Measurements from ENCODE around the gene DBH. TPM values are rescaled to one million over a fixed set of nuclear protein-coding genes. Genes with fewer than 3 reads are reported as not detected.

Gene DBH
- total RNA-seq, 2 experiments from 2014 or later, result not detected

DNA sequence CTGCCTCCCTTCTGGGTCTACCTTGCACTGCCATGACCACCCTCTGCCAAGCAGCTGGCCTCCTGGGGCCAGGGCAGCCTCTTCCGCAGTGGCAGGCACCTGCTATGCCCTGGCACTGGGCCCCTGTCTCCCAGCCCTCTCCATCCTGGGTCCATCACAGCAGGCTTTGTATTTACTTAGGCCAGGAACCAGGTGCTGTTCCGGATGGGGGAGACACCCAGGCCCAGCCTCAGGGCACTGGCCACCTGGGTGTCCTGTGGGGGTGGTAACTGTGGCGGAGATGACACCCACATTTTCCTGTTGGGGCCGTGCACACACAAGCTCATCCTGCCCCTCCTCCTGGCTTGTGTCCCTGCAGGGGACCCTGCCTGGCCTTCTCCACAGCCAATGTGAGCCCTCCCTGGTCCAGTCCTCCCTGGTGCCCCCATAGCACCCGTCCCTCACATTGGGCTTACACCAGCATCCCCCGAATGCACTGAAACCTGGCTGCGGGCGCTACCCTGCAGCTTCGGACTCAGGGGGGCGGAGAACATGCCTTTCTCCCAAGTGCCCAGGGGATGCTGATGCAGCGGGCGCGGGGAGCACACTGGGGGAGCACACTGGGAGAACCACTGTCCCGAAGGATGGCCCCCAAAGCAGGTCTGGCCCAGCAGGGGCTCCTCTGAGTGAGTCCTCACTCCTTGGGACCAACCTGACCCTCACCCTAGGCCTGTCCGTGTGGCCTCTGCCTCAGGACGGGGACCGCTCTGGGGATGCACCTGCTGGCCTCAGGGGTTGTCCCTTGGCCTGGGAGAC is 44.9 kb upstream of the DBH start:
- CTCF ChIA-PET (ENCODE audit: unreplicated experiment), result no interaction called here
- intact Hi-C loops (cut with micrococcal nuclease; ENCODE audit: unreplicated experiment), result no loop called here

DNA sequence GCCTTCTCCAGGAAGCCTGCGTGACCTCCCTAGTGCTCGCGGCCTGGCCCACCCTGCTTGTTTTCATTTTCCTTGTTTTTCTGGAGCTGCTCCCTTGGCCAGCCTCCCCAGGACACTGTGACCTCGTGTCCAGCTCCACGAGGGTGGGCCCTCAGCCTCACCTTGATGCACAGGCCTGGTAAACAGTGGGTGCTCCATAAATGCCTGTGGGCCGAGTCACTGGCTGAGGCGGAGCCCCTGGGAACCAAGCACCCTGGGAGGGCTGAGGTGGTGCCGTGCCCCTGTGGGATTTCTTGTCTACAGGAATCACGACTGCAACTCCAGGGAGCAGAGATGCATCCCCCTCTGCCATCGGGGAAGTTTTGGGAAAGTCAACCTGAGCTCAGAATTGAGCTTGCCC is 44.2 kb upstream of the DBH start:
- intact Hi-C loops (cut with micrococcal nuclease; ENCODE audit: unreplicated experiment), result no loop called here
- CTCF ChIA-PET (ENCODE audit: unreplicated experiment), result no interaction called here
- H3K27ac ChIP-seq (ENCODE audit: low read depth, low read length, poor library complexity, severe bottlenecking), result no peak overlapping the region
- H3K4me1 ChIP-seq (ENCODE audit: insufficient read depth, low read length, poor library complexity, severe bottlenecking), result peaks cover 3% of the 10 kb centered on the region
- no peak for TF ChIP-seq EZH2phosphoT487 (IDR thresholded peaks at IDR 0.05; ENCODE audit: borderline replicate concordance, low read depth, low read length)
- TF ChIP-seq, protein P1, sequence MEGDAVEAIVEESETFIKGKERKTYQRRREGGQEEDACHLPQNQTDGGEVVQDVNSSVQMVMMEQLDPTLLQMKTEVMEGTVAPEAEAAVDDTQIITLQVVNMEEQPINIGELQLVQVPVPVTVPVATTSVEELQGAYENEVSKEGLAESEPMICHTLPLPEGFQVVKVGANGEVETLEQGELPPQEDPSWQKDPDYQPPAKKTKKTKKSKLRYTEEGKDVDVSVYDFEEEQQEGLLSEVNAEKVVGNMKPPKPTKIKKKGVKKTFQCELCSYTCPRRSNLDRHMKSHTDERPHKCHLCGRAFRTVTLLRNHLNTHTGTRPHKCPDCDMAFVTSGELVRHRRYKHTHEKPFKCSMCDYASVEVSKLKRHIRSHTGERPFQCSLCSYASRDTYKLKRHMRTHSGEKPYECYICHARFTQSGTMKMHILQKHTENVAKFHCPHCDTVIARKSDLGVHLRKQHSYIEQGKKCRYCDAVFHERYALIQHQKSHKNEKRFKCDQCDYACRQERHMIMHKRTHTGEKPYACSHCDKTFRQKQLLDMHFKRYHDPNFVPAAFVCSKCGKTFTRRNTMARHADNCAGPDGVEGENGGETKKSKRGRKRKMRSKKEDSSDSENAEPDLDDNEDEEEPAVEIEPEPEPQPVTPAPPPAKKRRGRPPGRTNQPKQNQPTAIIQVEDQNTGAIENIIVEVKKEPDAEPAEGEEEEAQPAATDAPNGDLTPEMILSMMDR (conservative IDR thresholded peaks at IDR 0.05; ENCODE audit: low read length), result no peak
- no TSS peak for BruUV-seq (replicated peaks)
- DNase-seq (ENCODE audit: low spot score), result no peak
- no peak overlapping the region for H3K4me2 ChIP-seq (ENCODE audit: low read length)
- no peaks in the 10 kb centered on the region for H3K36me3 ChIP-seq (ENCODE audit: insufficient read depth, low read length)
- peaks cover 11% of the 10 kb centered on the region for H3K9me3 ChIP-seq (ENCODE audit: low read length)
- no peaks in the 10 kb centered on the region for H4K20me1 ChIP-seq (ENCODE audit: insufficient read depth, low read length)
- no peak overlapping the region for H2AFZ ChIP-seq (ENCODE audit: low read length)
- no peaks in the 10 kb centered on the region for H3K9me2 ChIP-seq (ENCODE audit: insufficient read depth, low read length)
- H3K79me2 ChIP-seq (ENCODE audit: insufficient read depth, low read depth, low read length), result no peaks in the 10 kb centered on the region
- H3K4me3 ChIP-seq (ENCODE audit: low read depth, low read length, poor library complexity, severe bottlenecking), result no peak overlapping the region
- POLR2A ChIA-PET, result no interaction called here

More for the DNA sequence above, 44.9 kb upstream of the DBH start:
- Histone ChIP-seq H3K9me2 (ENCODE audit: insufficient read depth, low read length) (no peaks in the 10 kb centered on the region), H3K36me3 (ENCODE audit: insufficient read depth, low read length) (no peaks in the 10 kb centered on the region), H2AFZ (ENCODE audit: low read length) (no peak overlapping the region), H3K9me3 (ENCODE audit: low read length) (peaks cover 5% of the 10 kb centered on the region; the same call in 1 of the 2 replicates), H3K4me3 (ENCODE audit: low read depth, low read length, poor library complexity, severe bottlenecking) (no peak overlapping the region), H3K79me2 (ENCODE audit: insufficient read depth, low read depth, low read length) (no peaks in the 10 kb centered on the region), H4K20me1 (ENCODE audit: insufficient read depth, low read length) (no peaks in the 10 kb centered on the region), H3K4me1 (ENCODE audit: insufficient read depth, low read length, poor library complexity, severe bottlenecking) (peaks cover 10% of the 10 kb centered on the region), H3K4me2 (ENCODE audit: low read length) (no peak overlapping the region), H3K27ac (ENCODE audit: low read depth, low read length, poor library complexity, severe bottlenecking) (no peak overlapping the region)
- TF ChIP-seq EZH2phosphoT487 (IDR thresholded peaks at IDR 0.05; ENCODE audit: borderline replicate concordance, low read depth, low read length), result no peak
- TF ChIP-seq, protein P1 (conservative IDR thresholded peaks at IDR 0.05; ENCODE audit: low read length), result no peak
- BruUV-seq (replicated peaks), result no TSS peak
- no peak for DNase-seq (ENCODE audit: low spot score)
- POLR2A ChIA-PET, result no interaction called here

DNA sequence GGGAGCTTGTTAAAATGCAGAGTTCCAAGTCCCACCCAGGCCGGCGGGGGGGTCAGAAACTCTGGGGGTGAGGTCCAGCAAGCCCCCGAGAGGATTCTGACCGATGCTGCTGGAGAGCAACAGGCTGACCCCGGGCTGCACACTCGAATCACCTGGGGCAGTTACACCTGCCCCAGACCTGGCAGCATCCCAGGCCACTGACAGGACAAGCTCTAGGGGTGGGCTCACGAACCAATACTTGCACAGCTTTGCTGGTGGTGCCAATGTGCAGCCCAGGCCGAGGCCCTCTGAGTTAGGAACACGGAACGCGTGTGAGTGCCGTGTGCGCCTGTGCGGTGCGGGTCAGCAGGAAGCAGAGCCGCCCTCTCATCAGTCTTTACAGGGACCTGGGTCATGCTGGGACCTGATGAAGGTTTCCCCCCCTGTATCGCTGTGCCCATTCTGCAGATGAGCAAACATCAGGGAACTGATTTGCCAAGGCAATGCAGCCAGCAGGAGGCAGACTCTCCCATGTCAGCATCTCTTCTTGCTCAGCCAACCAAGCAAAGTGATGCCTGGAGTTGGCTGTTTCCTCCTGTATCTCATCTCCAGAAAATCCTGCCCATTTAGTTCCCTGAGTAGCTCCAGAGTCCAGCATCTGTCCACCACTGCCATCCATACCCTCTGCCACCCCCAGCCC is 43.3 kb upstream of the DBH start:
- peak; percentile 39 for DNase-seq (ENCODE audit: low spot score)
- Histone ChIP-seq H3K27ac (ENCODE audit: low read depth, low read length, poor library complexity, severe bottlenecking) (no peak overlapping the region), H3K4me1 (ENCODE audit: insufficient read depth, low read length, poor library complexity, severe bottlenecking) (no peaks in the 10 kb centered on the region), H3K9me3 (ENCODE audit: low read length) (peaks cover 19% of the 10 kb centered on the region), H3K36me3 (ENCODE audit: insufficient read depth, low read length) (no peaks in the 10 kb centered on the region), H3K4me2 (ENCODE audit: low read length) (no peak overlapping the region), H2AFZ (ENCODE audit: low read length) (no peak overlapping the region), H3K4me3 (ENCODE audit: low read depth, low read length, poor library complexity, severe bottlenecking) (no peak overlapping the region), H3K9me2 (ENCODE audit: insufficient read depth, low read length) (no peaks in the 10 kb centered on the region), H4K20me1 (ENCODE audit: insufficient read depth, low read length) (no peaks in the 10 kb centered on the region), H3K79me2 (ENCODE audit: insufficient read depth, low read depth, low read length) (no peaks in the 10 kb centered on the region)
- ChIA-PET POLR2A (no interaction called here), CTCF (ENCODE audit: unreplicated experiment) (no interaction called here)
- intact Hi-C loops (cut with micrococcal nuclease; ENCODE audit: unreplicated experiment), result no loop called here
- no TSS peak for BruUV-seq (replicated peaks)
- TF ChIP-seq EZH2phosphoT487 (IDR thresholded peaks at IDR 0.05; ENCODE audit: borderline replicate concordance, low read depth, low read length), result no peak
- TF ChIP-seq, protein P1 (conservative IDR thresholded peaks at IDR 0.05; ENCODE audit: low read length), result peak; percentile 72
